SK-N-SH (cell line): ENCODE measurements around the gene DPF3. TPM values are rescaled to one million over a fixed set of nuclear protein-coding genes. Genes with fewer than 3 reads are reported as not detected.

ENCODE experiments used
- CTCF ChIA-PET: fragments of 300-600, 350-600 bp; formaldehyde crosslinking; extraction: SDS; loops from one replicate; lab custom pipeline; 2021; lab: Yijun Ruan, JAX
- POLR2A ChIA-PET: fragments of 350-600 bp; sonication (Branson Sonifier 250); formaldehyde crosslinking; extraction: SDS; loops from one replicate; lab custom pipeline; 2020; ENCODE audit warnings: antibody characterized with exemption, inconsistent platforms; lab: Yijun Ruan, JAX
- DNase-seq: peaks from one replicate; pipeline ENCODE4 v3.0.0; 2012
- H2AFZ ChIP-seq: fragments of 200-600 bp; sonication (generic); 2 replicates; pipeline ENCODE4 v1.8.1; 2016; ENCODE audit warnings: antibody characterized with exemption, mild to moderate bottlenecking, low read depth
- H3F3A ChIP-seq: fragments of 200-600 bp; sonication (generic); replicated peaks from 2 replicates; pipeline ENCODE3; 2016; ENCODE audit warnings: antibody characterized with exemption, mild to moderate bottlenecking; ENCODE audit not compliant: insufficient read depth
- H3K27ac ChIP-seq, 2 experiments: fragments of 200-500 bp in 1 of 2; fragments of 200-600 bp in 1 of 2; sonication (Bioruptor generic) in 1 of 2; sonication (generic), shearing (Covaris generic) in 1 of 2; 2 replicates each; pipeline versions ENCODE4 v1.5.1 to v1.6.1; 2014 to 2016; ENCODE audit warnings: low read depth in 2 of 2, inconsistent platforms in 1 of 2, low read length in 1 of 2, mild to moderate bottlenecking in 1 of 2, mixed read lengths in 1 of 2
- H3K27me3 ChIP-seq: fragments of 200-600 bp; sonication (generic), shearing (Covaris generic); 2 replicates; pipeline ENCODE4 v1.6.1; 2016; ENCODE audit warnings: mixed run types; ENCODE audit not compliant: insufficient read depth
- H3K36me3 ChIP-seq, 2 experiments: fragments of 200-500 bp in 1 of 2; fragments of 200-600 bp in 1 of 2; sonication (Bioruptor generic) in 1 of 2; sonication (generic) in 1 of 2; replicated peaks in 1 of 2; 2 replicates each; pipeline versions ENCODE3 to v1.5.1; 2014 to 2016; ENCODE audit warnings: low read length in 1 of 2, mild to moderate bottlenecking in 1 of 2; ENCODE audit not compliant: insufficient read depth in 2 of 2, control insufficient read depth in 1 of 2
- H3K4me1 ChIP-seq, 2 experiments: fragments of 200-500 bp in 1 of 2; fragments of 200-600 bp in 1 of 2; sonication (Bioruptor generic) in 1 of 2; sonication (generic), shearing (Covaris generic) in 1 of 2; 2 replicates each; pipeline versions ENCODE4 v1.5.1 to v1.6.1; 2014 to 2016; ENCODE audit warnings: low read depth in 1 of 2, low read length in 1 of 2, mixed run types in 1 of 2; ENCODE audit not compliant: insufficient read depth in 2 of 2, control insufficient read depth in 1 of 2
- H3K4me2 ChIP-seq: fragments of 200-600 bp; sonication (generic), shearing (Covaris generic); 2 replicates; pipeline ENCODE4 v1.6.1; 2017; ENCODE audit warnings: mixed run types
- H3K4me3 ChIP-seq, 2 experiments: fragments of 200-500 bp in 1 of 2; fragments of 200-600 bp in 1 of 2; sonication (Bioruptor generic) in 1 of 2; sonication (generic), shearing (Covaris generic) in 1 of 2; 2 replicates each; pipeline versions ENCODE4 v1.5.1 to v1.8.1; 2014 to 2016; ENCODE audit warnings: low read depth in 2 of 2, inconsistent platforms in 1 of 2, low read length in 1 of 2, mild to moderate bottlenecking in 1 of 2, mixed read lengths in 1 of 2, moderate library complexity in 1 of 2
- H3K79me2 ChIP-seq: fragments of 200-600 bp; sonication (generic); 2 replicates; pipeline ENCODE4 v1.8.1; 2017; ENCODE audit warnings: mild to moderate bottlenecking; ENCODE audit not compliant: insufficient read depth
- H3K9ac ChIP-seq: fragments of 200-600 bp; sonication (generic); 2 replicates; pipeline ENCODE4 v1.6.1; 2017; ENCODE audit warnings: mixed run types
- H3K9me2 ChIP-seq: fragments of 200-600 bp; sonication (generic); 2 replicates; pipeline ENCODE4 v1.6.1; 2017; ENCODE audit warnings: mixed run types
- H3K9me3 ChIP-seq: fragments of 200-600 bp; sonication (generic); 2 replicates; pipeline ENCODE4 v1.6.1; 2017; ENCODE audit warnings: mixed run types, mild to moderate bottlenecking, moderate library complexity
- H4K20me1 ChIP-seq: fragments of 200-600 bp; sonication (generic); 2 replicates; pipeline ENCODE4 v1.6.1; 2017; ENCODE audit warnings: mild to moderate bottlenecking, mixed run types; ENCODE audit not compliant: insufficient read depth
- CHD2 ChIP-seq: fragments of 150-350 bp; IDR thresholded peaks from 2 replicates; pipeline ENCODE4 v1.6.1; 2018; ENCODE audit warnings: low read length; ENCODE audit not compliant: partially characterized antibody
- CTCF ChIP-seq: fragments of 200-600 bp; sonication (generic); IDR thresholded peaks from 2 replicates; pipeline ENCODE4 v1.6.1; 2017; ENCODE audit warnings: antibody characterized with exemption, mild to moderate bottlenecking, moderate library complexity
- EP300 ChIP-seq, 2 experiments: IDR thresholded peaks; 2 replicates each; pipeline versions ENCODE4 v1.4.0 to v1.6.1; 2012; ENCODE audit warnings: borderline replicate concordance in 1 of 2, low read depth in 1 of 2, low read length in 1 of 2
- EZH2phosphoT487 ChIP-seq: fragments of 200-600 bp; sonication (generic); IDR thresholded peaks from 2 replicates; pipeline ENCODE4 v1.6.1; 2017; ENCODE audit warnings: low read depth, mixed run types, mild to moderate bottlenecking, antibody characterized with exemption, moderate library complexity, borderline replicate concordance
- FOXJ3 ChIP-seq: sonication (generic); formaldehyde crosslinking; IDR thresholded peaks from 2 replicates; pipeline ENCODE4 v1.5.1; 2020; ENCODE audit warnings: mild to moderate bottlenecking, missing genetic modification reagents
- FOXM1 ChIP-seq: IDR thresholded peaks from 2 replicates; pipeline ENCODE4 v1.4.0; 2012; ENCODE audit warnings: low read depth, mild to moderate bottlenecking
- JUND ChIP-seq: IDR thresholded peaks from 2 replicates; pipeline ENCODE4 v1.4.0; 2012
- NFIC ChIP-seq: IDR thresholded peaks from 2 replicates; pipeline ENCODE4 v1.4.0; 2012; ENCODE audit warnings: borderline replicate concordance
- SIN3A ChIP-seq: IDR thresholded peaks from 2 replicates; pipeline ENCODE4 v1.6.1; 2012; ENCODE audit warnings: low read depth, mild to moderate bottlenecking, low read length, moderate library complexity, borderline replicate concordance
- TCF12 ChIP-seq: IDR thresholded peaks from 2 replicates; pipeline ENCODE4 v1.4.0; 2012
- whole genome bisulfite sequencing: methylation state at CpG from one replicate; pipeline ENCODE4 v1.1.6; 2017; ENCODE audit warnings: low lambda C conversion rate; 5-methylcytosine and 5-hydroxymethylcytosine counted together
- polyA plus RNA-seq, 3 experiments: library from polyadenylated mRNA; depleted of rRNA; stranded (reverse); fragments of >200 nt; gene quantifications; 2 replicates each; pipeline ENCODE4 v1.2.3, GENCODE V29; 2012
- TF ChIP-seq, protein P1 (sequence below): IDR thresholded peaks from 2 replicates; pipeline ENCODE4; 2012
- TF ChIP-seq, protein P2 (sequence below): IDR thresholded peaks from 2 replicates; pipeline ENCODE4 v1.4.0; 2012; ENCODE audit warnings: low read depth
- TF ChIP-seq, protein P3 (sequence below): fragments of 150-350 bp; IDR thresholded peaks from 2 replicates; pipeline ENCODE4 v1.6.1; 2017; ENCODE audit warnings: antibody characterized with exemption, low read length, low read depth, borderline replicate concordance

DPF3 gene
- polyA plus RNA-seq, 1 of the 3 experiments (the other 2 are of a cell fraction) = 2.8 TPM

- TF ChIP-seq SIN3A = no peak
- TF ChIP-seq, protein P1, sequence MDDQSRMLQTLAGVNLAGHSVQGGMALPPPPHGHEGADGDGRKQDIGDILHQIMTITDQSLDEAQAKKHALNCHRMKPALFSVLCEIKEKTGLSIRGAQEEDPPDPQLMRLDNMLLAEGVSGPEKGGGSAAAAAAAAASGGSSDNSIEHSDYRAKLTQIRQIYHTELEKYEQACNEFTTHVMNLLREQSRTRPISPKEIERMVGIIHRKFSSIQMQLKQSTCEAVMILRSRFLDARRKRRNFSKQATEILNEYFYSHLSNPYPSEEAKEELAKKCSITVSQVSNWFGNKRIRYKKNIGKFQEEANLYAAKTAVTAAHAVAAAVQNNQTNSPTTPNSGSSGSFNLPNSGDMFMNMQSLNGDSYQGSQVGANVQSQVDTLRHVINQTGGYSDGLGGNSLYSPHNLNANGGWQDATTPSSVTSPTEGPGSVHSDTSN = no peak
- TF ChIP-seq NFIC = no peak
- no peak for TF ChIP-seq EP300 (IDR thresholded peaks at IDR 0.05; ENCODE audit: borderline replicate concordance in 1 of 2, low read depth in 1 of 2, low read length in 1 of 2)
- TF ChIP-seq, protein P2, sequence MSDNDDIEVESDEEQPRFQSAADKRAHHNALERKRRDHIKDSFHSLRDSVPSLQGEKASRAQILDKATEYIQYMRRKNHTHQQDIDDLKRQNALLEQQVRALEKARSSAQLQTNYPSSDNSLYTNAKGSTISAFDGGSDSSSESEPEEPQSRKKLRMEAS = no peak
- TF ChIP-seq JUND = no peak
- TF ChIP-seq CTCF = no peak
- Histone ChIP-seq H4K20me1 (no peaks in the 10 kb centered on the region), H3K79me2 (no peaks in the 10 kb centered on the region), H3K4me2 (no peak overlapping the region), H3K9ac (no peak overlapping the region), H3K27me3 (no peaks in the 10 kb centered on the region), H3K9me3 (no peaks in the 10 kb centered on the region), H3K4me3 (no peak overlapping the region), H2AFZ (no peak overlapping the region), H3K36me3 (no peaks in the 10 kb centered on the region), H3K4me1 (no peaks in the 10 kb centered on the region; a peak in 1 of 4 replicates), H3F3A (no peaks in the 10 kb centered on the region), H3K27ac (no peak overlapping the region), H3K9me2 (no peaks in the 10 kb centered on the region)
- ChIA-PET POLR2A (no interaction called here), CTCF (interaction anchor here (0.5 kb wide), 1 partner anchor 36 kb away, joined by 3 read pairs; no protein-coding TSS in a partner anchor)
- DNase-seq = no peak
- WGBS = 56% methylated on average over 4 of the region's 4 CpGs
Measured at GRCh38 chr14:72845683-72846082, 48.2 kb downstream of the DPF3 start.

DNA sequence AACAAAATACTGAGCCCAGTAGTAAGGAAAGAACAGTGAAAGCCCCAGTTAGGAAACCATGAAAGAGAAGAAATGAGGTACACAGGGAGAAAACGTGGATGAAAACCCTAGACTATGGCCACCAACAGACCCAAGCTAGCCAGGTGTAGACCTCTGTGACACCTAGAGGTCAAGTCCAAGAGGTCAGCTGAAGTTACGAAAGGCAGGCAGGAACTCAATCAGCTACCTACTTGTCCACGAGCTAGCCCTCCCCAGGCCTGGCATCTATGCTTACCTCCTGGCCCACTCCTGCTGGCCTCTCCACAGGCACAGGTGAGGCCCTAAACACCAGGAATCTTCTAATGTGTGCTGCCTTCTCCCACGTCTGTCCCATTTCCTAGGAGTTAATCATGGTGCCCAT lies 48.7 kb downstream of the DPF3 start:
- no peak for DNase-seq
- Histone ChIP-seq H3K27me3 (no peaks in the 10 kb centered on the region), H3F3A (no peaks in the 10 kb centered on the region), H3K79me2 (no peaks in the 10 kb centered on the region), H3K27ac (no peak overlapping the region), H3K9ac (no peak overlapping the region), H3K9me2 (no peaks in the 10 kb centered on the region), H3K4me3 (no peak overlapping the region), H3K4me1 (no peaks in the 10 kb centered on the region; a peak in 1 of 4 replicates), H4K20me1 (no peaks in the 10 kb centered on the region), H3K9me3 (no peaks in the 10 kb centered on the region), H3K4me2 (no peak overlapping the region), H3K36me3 (no peaks in the 10 kb centered on the region), H2AFZ (no peak overlapping the region)
- WGBS = 32% methylated on average over 4 of the region's 4 CpGs
- TF ChIP-seq, protein P3, sequence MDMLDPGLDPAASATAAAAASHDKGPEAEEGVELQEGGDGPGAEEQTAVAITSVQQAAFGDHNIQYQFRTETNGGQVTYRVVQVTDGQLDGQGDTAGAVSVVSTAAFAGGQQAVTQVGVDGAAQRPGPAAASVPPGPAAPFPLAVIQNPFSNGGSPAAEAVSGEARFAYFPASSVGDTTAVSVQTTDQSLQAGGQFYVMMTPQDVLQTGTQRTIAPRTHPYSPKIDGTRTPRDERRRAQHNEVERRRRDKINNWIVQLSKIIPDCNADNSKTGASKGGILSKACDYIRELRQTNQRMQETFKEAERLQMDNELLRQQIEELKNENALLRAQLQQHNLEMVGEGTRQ = no peak
- no peak for TF ChIP-seq CHD2
- no peak for TF ChIP-seq FOXJ3 (CRISPR knock-in tag)
- TF ChIP-seq EZH2phosphoT487 = no peak
- TF ChIP-seq TCF12 = no peak
- no peak for TF ChIP-seq FOXM1
- ChIA-PET POLR2A (no interaction called here), CTCF (no interaction called here)
